ENCODE measurements around the gene TPRA1.
"Not testable (repeated sequence)": the region's sequence is repeated elsewhere in the genome, so short reads cannot be mapped to it uniquely, and the experiment has no call there.

TPRA1 gene

GRCh38 chr3:127535106-127535785 lies 55.3 kb downstream of the TPRA1 start:
- no peak for DNase-seq

- no peak for DNase-seq
These were observed 56.0 kb downstream of the TPRA1 start for GRCh38 chr3:127534564-127534963.

- no peak for DNase-seq
These were observed 56.4 kb downstream of the TPRA1 start for GRCh38 chr3:127534161-127534451.

GRCh38 chr3:127532561-127533203 lies 57.9 kb downstream of the TPRA1 start:
- no peak for DNase-seq

GRCh38 chr3:127531821-127532220 lies 58.7 kb downstream of the TPRA1 start:
- no peak for DNase-seq

DNA sequence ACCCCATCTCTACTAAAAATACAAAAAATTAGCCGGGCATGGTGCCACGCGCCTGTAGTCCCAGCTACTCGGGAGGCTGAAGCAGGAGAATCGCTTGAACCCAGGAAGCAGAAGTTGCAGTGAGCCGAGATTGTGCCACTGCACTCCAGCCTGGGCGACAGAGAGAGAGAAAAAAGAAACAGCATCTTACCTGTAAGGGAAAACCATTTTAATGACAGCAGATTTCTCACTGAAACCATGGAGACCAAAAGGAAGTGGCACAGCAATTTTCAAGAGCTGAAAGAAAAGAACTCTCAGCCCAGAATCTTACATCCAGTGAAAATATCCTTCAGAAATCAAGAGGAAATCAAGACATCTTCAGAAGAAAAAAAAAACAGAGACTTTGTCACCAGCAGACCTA lies 59.7 kb downstream of the TPRA1 start:
- not testable (repeated sequence) for DNase-seq

DNA sequence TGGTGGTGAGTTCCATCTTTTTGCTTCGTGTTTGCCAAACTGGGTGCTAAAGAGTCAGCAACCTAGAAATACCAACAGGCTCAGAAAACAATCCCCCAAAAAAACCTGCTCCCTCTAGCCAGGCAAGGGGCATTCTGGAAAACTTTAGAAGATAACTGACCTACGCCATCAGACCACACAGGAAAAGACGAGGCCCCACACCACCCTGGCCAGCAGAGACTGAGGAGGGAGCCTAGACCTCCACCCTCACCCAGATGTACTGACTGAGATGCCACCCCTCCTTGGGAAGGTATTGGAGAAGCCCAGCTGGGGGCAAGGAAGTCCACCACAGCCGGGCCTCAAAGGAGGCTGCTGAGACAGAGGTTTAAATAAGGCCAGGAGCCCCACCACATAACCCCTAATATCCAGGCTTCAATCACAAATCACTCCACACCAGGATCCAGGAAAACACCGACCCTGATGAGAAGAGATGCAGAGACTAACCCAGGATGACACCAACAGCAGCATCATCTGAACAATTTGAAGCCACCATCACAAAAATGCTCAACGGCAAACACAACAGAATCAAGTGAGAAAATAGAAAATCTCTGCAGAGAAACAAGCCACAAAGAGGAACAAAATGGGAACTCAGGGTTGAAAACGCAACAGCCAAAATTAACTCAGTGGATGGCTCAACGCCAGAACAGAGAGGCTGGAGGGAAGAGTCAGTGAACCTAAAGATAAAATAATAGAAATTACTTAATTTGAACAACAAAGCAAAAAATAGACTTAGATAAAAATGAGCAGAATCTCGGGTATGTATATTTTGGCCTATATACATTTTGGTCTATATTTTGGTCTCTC lies 61.0 kb downstream of the TPRA1 start:
- DNase-seq, result no peak

- DNase-seq, result no peak
These were observed 65.2 kb downstream of the TPRA1 start for GRCh38 chr3:127525373-127525772.

- no peak for DNase-seq
These were observed 66.1 kb downstream of the TPRA1 start for GRCh38 chr3:127524296-127524896.

Measured in cortex of kidney (tissue), 1 donor.